Measurements from ENCODE around the gene UPP2. TPM values are rescaled to one million over a fixed set of nuclear protein-coding genes. Genes with fewer than 3 reads are reported as not detected.

The UPP2 gene
- polyA plus RNA-seq, 1 experiment: not detected

GRCh38 chr2:158061763-158062162 lies 39.9 kb upstream of the UPP2 start:
- POLR2A ChIA-PET: no interaction called here
- no peaks in the 10 kb centered on the region for H3K27me3 ChIP-seq (ENCODE audit: control insufficient read depth, insufficient read depth, low read length)
- DNase-seq (ENCODE audit: low read depth): no peak
- TF ChIP-seq, protein P1, sequence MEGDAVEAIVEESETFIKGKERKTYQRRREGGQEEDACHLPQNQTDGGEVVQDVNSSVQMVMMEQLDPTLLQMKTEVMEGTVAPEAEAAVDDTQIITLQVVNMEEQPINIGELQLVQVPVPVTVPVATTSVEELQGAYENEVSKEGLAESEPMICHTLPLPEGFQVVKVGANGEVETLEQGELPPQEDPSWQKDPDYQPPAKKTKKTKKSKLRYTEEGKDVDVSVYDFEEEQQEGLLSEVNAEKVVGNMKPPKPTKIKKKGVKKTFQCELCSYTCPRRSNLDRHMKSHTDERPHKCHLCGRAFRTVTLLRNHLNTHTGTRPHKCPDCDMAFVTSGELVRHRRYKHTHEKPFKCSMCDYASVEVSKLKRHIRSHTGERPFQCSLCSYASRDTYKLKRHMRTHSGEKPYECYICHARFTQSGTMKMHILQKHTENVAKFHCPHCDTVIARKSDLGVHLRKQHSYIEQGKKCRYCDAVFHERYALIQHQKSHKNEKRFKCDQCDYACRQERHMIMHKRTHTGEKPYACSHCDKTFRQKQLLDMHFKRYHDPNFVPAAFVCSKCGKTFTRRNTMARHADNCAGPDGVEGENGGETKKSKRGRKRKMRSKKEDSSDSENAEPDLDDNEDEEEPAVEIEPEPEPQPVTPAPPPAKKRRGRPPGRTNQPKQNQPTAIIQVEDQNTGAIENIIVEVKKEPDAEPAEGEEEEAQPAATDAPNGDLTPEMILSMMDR (IDR thresholded peaks at IDR 0.05; ENCODE audit: insufficient read depth, low read depth, low read length): no peak
- CTCF ChIA-PET: interaction anchor here (1.2 kb wide), 2 partner anchors 9 to 10 kb away, joined by 3 read pairs; no protein-coding TSS in a partner anchor
- no peaks in the 10 kb centered on the region for H3K36me3 ChIP-seq (ENCODE audit: control insufficient read depth, insufficient read depth, low read length)
- H3K4me3 ChIP-seq (ENCODE audit: low read depth, low read length): no peak overlapping the region

- POLR2A ChIA-PET: no interaction called here
These were observed 35.5 kb upstream of the UPP2 start for GRCh38 chr2:158066046-158066713.

DNA sequence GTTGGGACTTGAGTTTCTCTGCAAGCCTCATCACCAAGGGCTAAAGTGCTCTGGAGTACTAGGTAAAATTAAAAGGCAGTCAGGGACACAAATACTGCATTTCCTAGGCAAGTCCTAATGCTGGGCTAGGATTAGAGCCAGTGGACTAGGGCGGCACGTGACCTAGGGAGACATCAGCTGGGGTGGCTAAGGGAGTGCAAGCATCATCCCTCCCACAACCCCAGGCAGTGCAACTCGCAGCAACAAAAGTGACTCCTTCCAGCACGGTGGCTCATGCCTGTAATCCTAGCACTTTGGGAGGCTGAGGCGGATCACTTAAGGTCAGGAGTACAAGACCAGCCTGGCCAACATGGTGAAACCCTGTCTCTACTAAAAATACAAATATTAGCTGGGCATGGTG lies 30.7 kb upstream of the UPP2 start:
- no peak overlapping the region for H3K4me3 ChIP-seq (ENCODE audit: low read depth, low read length)
- no peak for DNase-seq (ENCODE audit: low read depth)
- no peaks in the 10 kb centered on the region for H3K27me3 ChIP-seq (ENCODE audit: control insufficient read depth, insufficient read depth, low read length)
- POLR2A ChIA-PET: no interaction called here
- CTCF ChIA-PET: no interaction called here
- TF ChIP-seq, protein P1 (IDR thresholded peaks at IDR 0.05; ENCODE audit: insufficient read depth, low read depth, low read length): no peak
- H3K36me3 ChIP-seq (ENCODE audit: control insufficient read depth, insufficient read depth, low read length): no peaks in the 10 kb centered on the region

More at GRCh38 chr2:158066046-158066713, 35.5 kb upstream of the UPP2 start:
- H3K27me3 ChIP-seq (ENCODE audit: control insufficient read depth, insufficient read depth, low read length): no peaks in the 10 kb centered on the region
- TF ChIP-seq, protein P1 (IDR thresholded peaks at IDR 0.05; ENCODE audit: insufficient read depth, low read depth, low read length): no peak
- no peaks in the 10 kb centered on the region for H3K36me3 ChIP-seq (ENCODE audit: control insufficient read depth, insufficient read depth, low read length)
- CTCF ChIA-PET: no interaction called here
- no peak for DNase-seq (ENCODE audit: low read depth)
- no peak overlapping the region for H3K4me3 ChIP-seq (ENCODE audit: low read depth, low read length)

- TF ChIP-seq, protein P1 (IDR thresholded peaks at IDR 0.05; ENCODE audit: insufficient read depth, low read depth, low read length): no peak
- no peaks in the 10 kb centered on the region for H3K27me3 ChIP-seq (ENCODE audit: control insufficient read depth, insufficient read depth, low read length)
- DNase-seq (ENCODE audit: low read depth): no peak
- no peaks in the 10 kb centered on the region for H3K36me3 ChIP-seq (ENCODE audit: control insufficient read depth, insufficient read depth, low read length)
- POLR2A ChIA-PET: interaction anchor here (0.7 kb wide), 1 partner anchor 505 kb away, joined by 3 read pairs; no protein-coding TSS in a partner anchor
- no peak overlapping the region for H3K4me3 ChIP-seq (ENCODE audit: low read depth, low read length)
- CTCF ChIA-PET: no interaction called here
These were observed 29.3 kb upstream of the UPP2 start for GRCh38 chr2:158072361-158072760.

DNA sequence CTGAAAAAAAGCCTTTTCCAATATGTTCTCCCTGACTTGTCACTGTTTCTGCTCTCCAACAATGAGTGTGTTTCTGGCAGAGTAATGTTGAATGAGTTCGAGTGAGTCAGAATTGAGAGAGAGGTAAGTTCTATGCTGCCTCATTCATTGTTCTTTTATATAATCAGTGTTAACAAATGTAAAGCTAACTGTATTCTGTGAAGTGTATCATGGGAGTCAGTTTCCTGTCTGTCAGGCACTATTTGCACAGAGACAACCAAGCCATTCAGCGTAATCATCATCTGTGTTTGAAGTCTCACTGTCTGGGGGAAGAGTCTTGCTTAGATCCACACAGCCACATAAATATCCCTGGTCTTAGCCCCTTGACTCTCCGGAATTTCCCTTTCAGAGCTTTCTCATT lies 22.0 kb upstream of the UPP2 start:
- Histone ChIP-seq H3K36me3 (ENCODE audit: control insufficient read depth, insufficient read depth, low read length) (no peaks in the 10 kb centered on the region), H3K4me3 (ENCODE audit: low read depth, low read length) (no peak overlapping the region), H3K27me3 (ENCODE audit: control insufficient read depth, insufficient read depth, low read length) (no peaks in the 10 kb centered on the region)
- CTCF ChIA-PET: interaction anchor here (0.9 kb wide), 1 partner anchor 45 kb away, joined by 3 read pairs; no protein-coding TSS in a partner anchor
- no peak for DNase-seq (ENCODE audit: low read depth)
- TF ChIP-seq, protein P1 (IDR thresholded peaks at IDR 0.05; ENCODE audit: insufficient read depth, low read depth, low read length): no peak
- POLR2A ChIA-PET: no interaction called here
